ENCODE measurements around the gene AP2B1.

AP2B1 gene

DNA sequence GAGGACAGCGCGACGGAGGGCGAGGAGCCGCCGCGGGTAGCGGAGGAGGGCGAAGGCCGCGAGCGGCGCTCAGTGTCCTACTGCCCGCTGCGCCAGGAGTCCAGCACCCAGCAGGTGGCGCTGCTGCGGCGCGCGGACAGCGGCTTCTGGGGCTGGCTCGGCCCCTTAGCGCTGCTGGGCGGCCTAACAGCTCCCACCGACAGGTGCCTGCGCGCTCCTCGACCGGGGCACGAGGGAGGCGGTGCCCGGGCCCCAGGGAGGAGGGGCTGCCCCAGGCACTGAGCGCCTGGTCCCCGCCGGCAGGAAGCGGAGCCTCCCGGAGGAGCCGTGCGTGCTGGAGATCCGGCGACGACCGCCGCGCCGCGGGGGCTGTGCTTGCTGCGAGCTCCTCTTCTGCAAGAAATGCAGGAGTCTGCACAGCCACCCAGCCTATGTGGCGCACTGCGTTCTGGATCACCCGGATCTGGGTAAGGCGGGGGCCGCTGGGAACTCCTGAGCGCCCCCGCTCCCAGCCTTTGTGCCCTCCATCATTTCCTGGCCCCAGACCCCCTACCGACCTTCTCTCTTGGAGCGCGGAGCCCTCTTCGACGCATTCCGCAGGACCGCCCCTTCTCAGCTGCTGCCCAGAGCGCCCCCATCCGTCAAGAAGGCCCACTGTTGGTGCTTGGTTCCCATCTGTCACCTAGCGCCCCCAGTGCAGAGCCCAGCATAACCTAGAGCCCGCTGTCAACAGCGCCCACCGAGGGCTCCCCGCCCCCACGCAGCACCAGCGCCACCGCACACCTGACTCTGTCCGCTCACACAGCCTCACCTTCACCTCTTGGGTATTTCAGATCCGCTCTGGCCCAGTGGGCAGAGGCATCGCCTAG, 177.2 kb downstream of the AP2B1 start:
- Histone ChIP-seq H3K27me3 (peaks cover 0 to 9% (median 0%) of the 10 kb centered on the region in 11 experiments; a peak in 1 of 22 replicates), H3K36me3 (no peaks in the 10 kb centered on the region), H3K27ac (peak overlapping the region in 6 of 11 experiments; percentile 8 to 64 (median 38); a peak in 9 of 22 replicates), H4K20me1 (peaks cover 0 to 23% (median 0%) of the 10 kb centered on the region in 11 experiments; a peak in 3 of 22 replicates), H3K4me2 (peak overlapping the region; percentile 77 to 99 (median 96)), H3K9ac (peak overlapping the region; percentile 34 to 77 (median 63); a peak in 20 of 22 replicates), H3K4me3 (peak overlapping the region; percentile 55 to 76 (median 64)), H3K4me1 (peaks cover 0 to 31% (median 24%) of the 10 kb centered on the region in 10 experiments; a peak in 19 of 20 replicates), H3K9me3 (replicated peaks in 1 of 11) (no peaks in the 10 kb centered on the region)
- TF ChIP-seq Cebpa-rat (IDR thresholded peaks at IDR 0.05), result no peak

GRCh38 chr17:35765086-35765710, 178.1 kb downstream of the AP2B1 start:
- peak overlapping the region; percentile 77 to 99 (median 96) for H3K4me2 ChIP-seq
- peaks cover 0 to 9% (median 0%) of the 10 kb centered on the region in 11 experiments; a peak in 1 of 22 replicates for H3K27me3 ChIP-seq
- H3K4me3 ChIP-seq, result peak overlapping the region in 9 of 10 experiments; percentile 55 to 76 (median 65); a peak in 15 of 20 replicates
- peaks cover 0 to 23% (median 0%) of the 10 kb centered on the region in 11 experiments; a peak in 3 of 22 replicates for H4K20me1 ChIP-seq
- no peaks in the 10 kb centered on the region for H3K9me3 ChIP-seq (replicated peaks in 1 of 11)
- H3K36me3 ChIP-seq, result no peaks in the 10 kb centered on the region
- TF ChIP-seq Cebpa-rat (IDR thresholded peaks at IDR 0.05), result no peak
- H3K4me1 ChIP-seq, result peaks cover 0 to 31% (median 24%) of the 10 kb centered on the region in 10 experiments; a peak in 19 of 20 replicates
- peak overlapping the region in 2 of 11 experiments; percentile 57 to 64; a peak in 2 of 22 replicates for H3K27ac ChIP-seq
- H3K9ac ChIP-seq, result peak overlapping the region in 9 of 11 experiments; percentile 43 to 77 (median 64); a peak in 15 of 22 replicates

GRCh38 chr17:35765756-35766488, 178.8 kb downstream of the AP2B1 start:
- peaks cover 0 to 37% (median 24%) of the 10 kb centered on the region in 10 experiments; a peak in 19 of 20 replicates for H3K4me1 ChIP-seq
- no peaks in the 10 kb centered on the region for H3K36me3 ChIP-seq
- no peaks in the 10 kb centered on the region for H3K9me3 ChIP-seq (replicated peaks in 1 of 11)
- H3K9ac ChIP-seq, result peak overlapping the region in 5 of 11 experiments; percentile 6 to 77 (median 66); a peak in 6 of 22 replicates
- peaks cover 0 to 9% (median 0%) of the 10 kb centered on the region in 11 experiments; a peak in 1 of 22 replicates for H3K27me3 ChIP-seq
- H3K4me2 ChIP-seq, result peak overlapping the region in 8 of 11 experiments; percentile 77 to 97 (median 95); a peak in 11 of 22 replicates
- no peak for TF ChIP-seq Cebpa-rat (IDR thresholded peaks at IDR 0.05)
- H3K27ac ChIP-seq, result no peak overlapping the region
- H4K20me1 ChIP-seq, result peaks cover 0 to 23% (median 0%) of the 10 kb centered on the region in 11 experiments; a peak in 3 of 22 replicates
- H3K4me3 ChIP-seq, result no peak overlapping the region

- Histone ChIP-seq H3K4me1 (peaks cover 0 to 37% (median 24%) of the 10 kb centered on the region in 10 experiments; a peak in 19 of 20 replicates), H4K20me1 (peaks cover 0 to 23% (median 0%) of the 10 kb centered on the region in 11 experiments; a peak in 3 of 22 replicates), H3K27me3 (peaks cover 0 to 9% (median 0%) of the 10 kb centered on the region in 11 experiments; a peak in 1 of 22 replicates), H3K36me3 (no peaks in the 10 kb centered on the region), H3K9ac (peak overlapping the region in 3 of 11 experiments; percentile 22 to 41 (median 34); a peak in 3 of 22 replicates), H3K9me3 (replicated peaks in 1 of 11) (no peaks in the 10 kb centered on the region), H3K27ac (no peak overlapping the region), H3K4me3 (no peak overlapping the region), H3K4me2 (peak overlapping the region in 4 of 11 experiments; percentile 77 to 97 (median 92); a peak in 5 of 22 replicates)
- TF ChIP-seq Cebpa-rat (IDR thresholded peaks at IDR 0.05), result no peak
Measured at GRCh38 chr17:35766489-35766877, 179.4 kb downstream of the AP2B1 start.

GRCh38 chr17:35766903-35767510, 179.9 kb downstream of the AP2B1 start:
- peak overlapping the region in 1 of 11 experiments; percentile 77; a peak in 2 of 22 replicates for H3K4me2 ChIP-seq
- H3K4me1 ChIP-seq, result peaks cover 0 to 42% (median 27%) of the 10 kb centered on the region in 10 experiments; a peak in 19 of 20 replicates
- H3K27me3 ChIP-seq, result peaks cover 0 to 9% (median 0%) of the 10 kb centered on the region in 11 experiments; a peak in 1 of 22 replicates
- peak overlapping the region in 2 of 11 experiments; percentile 22 to 41; a peak in 1 of 22 replicates for H3K9ac ChIP-seq
- no peaks in the 10 kb centered on the region for H3K9me3 ChIP-seq (replicated peaks in 1 of 11)
- no peak overlapping the region for H3K4me3 ChIP-seq
- H3K27ac ChIP-seq, result no peak overlapping the region
- no peak for TF ChIP-seq Cebpa-rat (IDR thresholded peaks at IDR 0.05)
- no peaks in the 10 kb centered on the region for H3K36me3 ChIP-seq
- H4K20me1 ChIP-seq, result peaks cover 0 to 23% (median 0%) of the 10 kb centered on the region in 11 experiments; a peak in 3 of 22 replicates

- Histone ChIP-seq H3K36me3 (no peaks in the 10 kb centered on the region), H3K4me2 (no peak overlapping the region), H3K27ac (no peak overlapping the region), H3K4me3 (no peak overlapping the region), H3K4me1 (peaks cover 6 to 57% (median 44%) of the 10 kb centered on the region in 10 experiments; a peak in 19 of 20 replicates), H3K9me3 (replicated peaks in 1 of 11) (no peaks in the 10 kb centered on the region), H3K9ac (no peak overlapping the region), H4K20me1 (peaks cover 0 to 23% (median 0%) of the 10 kb centered on the region in 11 experiments; a peak in 3 of 22 replicates), H3K27me3 (peaks cover 0 to 9% (median 0%) of the 10 kb centered on the region in 11 experiments; a peak in 2 of 22 replicates)
- no peak for TF ChIP-seq Cebpa-rat (IDR thresholded peaks at IDR 0.05)
Measured at GRCh38 chr17:35768797-35769196, 181.7 kb downstream of the AP2B1 start.

DNA sequence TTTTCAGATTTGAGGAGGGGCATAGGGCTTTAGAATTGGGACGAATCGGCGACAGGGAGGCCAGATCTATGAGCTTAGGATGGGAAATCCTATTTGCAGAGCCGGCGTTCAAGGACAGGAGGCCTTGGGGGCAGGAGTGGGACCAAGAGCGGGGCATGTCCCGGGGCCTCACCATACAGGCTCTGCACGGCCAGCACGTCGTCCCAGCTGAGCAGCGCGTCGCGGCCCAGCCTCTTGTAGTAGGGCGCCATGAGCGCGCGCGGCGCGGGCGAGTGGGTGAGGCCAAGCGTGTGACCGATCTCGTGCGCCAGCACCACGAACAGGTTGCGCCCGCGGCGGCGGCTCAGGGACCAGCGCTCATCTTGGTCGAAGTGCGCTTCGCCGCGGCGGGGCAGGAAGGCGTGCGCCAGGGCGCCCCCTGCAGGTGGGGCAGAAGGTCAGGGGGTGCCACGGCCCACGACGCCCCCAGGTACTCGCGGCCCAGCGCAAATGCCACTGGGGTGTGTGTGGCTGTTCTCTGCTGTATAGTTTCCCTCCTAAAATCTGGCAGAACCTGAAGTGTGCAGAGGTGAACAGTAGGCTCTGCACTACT, 182.9 kb downstream of the AP2B1 start:
- H3K36me3 ChIP-seq, result no peaks in the 10 kb centered on the region
- H3K4me1 ChIP-seq, result peaks cover 10 to 61% (median 48%) of the 10 kb centered on the region in 10 experiments; a peak in 19 of 20 replicates
- H3K4me2 ChIP-seq, result no peak overlapping the region
- H3K27me3 ChIP-seq, result peaks cover 0 to 6% (median 0%) of the 10 kb centered on the region in 11 experiments; a peak in 2 of 22 replicates
- TF ChIP-seq Cebpa-rat (IDR thresholded peaks at IDR 0.05), result no peak
- H3K27ac ChIP-seq, result no peak overlapping the region
- H4K20me1 ChIP-seq, result peaks cover 0 to 16% (median 0%) of the 10 kb centered on the region in 11 experiments; a peak in 3 of 22 replicates
- no peak overlapping the region for H3K4me3 ChIP-seq
- H3K9me3 ChIP-seq (replicated peaks in 1 of 11), result no peaks in the 10 kb centered on the region
- H3K9ac ChIP-seq, result no peak overlapping the region
